NCI-H2196 (cell line): ENCODE data around the gene VEGFA.

Source experiments
- DNase-seq: peaks from one replicate; lab custom pipeline; 2025; ENCODE audit not compliant: unreplicated experiment; lab: John Stamatoyannopoulos, UW

The VEGFA gene

DNA sequence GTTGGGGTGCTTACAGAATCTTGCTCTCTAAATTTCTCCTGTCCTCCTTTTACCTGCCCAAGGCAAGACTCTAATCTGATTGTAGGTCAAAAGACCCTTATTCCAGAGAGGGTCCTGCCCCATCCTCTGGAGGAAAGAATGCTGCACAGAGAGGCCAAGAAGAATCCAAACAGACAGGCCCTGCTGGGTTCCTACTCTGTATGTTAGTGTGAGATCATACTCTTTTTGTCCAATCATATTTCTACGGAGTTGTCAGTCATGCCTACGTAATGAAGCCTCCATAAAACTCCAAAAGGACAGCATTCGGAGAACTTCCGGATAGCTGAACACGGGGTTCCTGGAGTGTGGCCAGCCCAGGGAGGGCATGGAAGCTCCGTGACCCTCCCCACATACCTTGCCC, 50.5 kb downstream of the VEGFA start:
- DNase-seq = no peak

DNA sequence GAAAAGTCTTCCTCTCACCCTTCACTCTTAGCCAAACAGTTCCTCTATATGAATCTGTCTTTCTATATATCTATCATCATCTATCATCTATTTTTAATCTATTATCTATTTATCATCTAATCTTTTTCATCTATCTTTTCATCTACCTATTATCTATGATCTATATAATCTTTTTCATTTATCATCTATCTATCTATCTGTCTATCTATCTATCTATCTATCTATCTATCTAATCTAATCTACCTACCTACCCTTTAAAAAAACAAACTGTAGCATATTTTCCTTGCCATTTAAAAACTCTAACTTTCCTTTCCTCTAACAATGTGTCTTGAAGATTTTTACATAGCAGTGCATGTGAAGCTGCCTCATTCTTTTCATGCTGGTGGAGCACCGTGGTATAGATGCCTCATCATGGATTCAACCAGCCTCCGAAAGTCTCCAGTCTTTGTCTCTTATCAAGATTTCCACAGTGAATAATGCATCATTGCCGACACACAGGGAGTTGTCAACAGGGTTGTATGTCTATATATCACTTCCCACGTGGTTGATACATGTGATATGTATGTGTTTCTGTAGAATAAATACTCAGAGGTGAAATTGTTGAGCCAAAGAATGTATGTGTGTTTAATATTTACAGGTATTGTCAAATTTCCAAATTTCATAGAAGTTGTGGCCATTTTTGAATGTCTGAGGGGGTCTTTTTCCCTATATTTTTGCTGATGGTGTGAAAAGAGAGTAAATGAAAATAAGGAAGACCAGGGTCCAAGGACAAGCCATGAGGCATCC, 51.3 kb downstream of the VEGFA start:
- no peak for DNase-seq

GRCh38 chr6:43823390-43823789, 53.4 kb downstream of the VEGFA start:
- DNase-seq = no peak

GRCh38 chr6:43823879-43824702, 54.1 kb downstream of the VEGFA start:
- no peak for DNase-seq

DNA sequence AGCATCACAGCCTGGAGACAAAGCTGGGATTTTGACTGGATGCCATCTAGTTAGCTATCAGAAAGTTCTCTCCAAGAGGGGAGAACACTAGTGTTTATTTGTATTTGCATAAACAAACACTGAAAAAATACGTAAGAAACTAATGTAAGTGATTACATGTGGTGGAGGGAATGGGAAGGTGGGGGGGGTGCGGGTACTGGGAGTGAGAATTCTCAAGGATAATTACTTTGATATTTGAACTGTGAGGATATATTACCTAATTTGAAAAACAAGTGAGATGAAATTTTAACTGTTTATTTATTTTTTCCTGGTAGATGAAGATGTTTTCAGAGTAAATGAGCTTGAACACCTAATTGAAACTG, 54.7 kb downstream of the VEGFA start:
- DNase-seq = no peak

DNA sequence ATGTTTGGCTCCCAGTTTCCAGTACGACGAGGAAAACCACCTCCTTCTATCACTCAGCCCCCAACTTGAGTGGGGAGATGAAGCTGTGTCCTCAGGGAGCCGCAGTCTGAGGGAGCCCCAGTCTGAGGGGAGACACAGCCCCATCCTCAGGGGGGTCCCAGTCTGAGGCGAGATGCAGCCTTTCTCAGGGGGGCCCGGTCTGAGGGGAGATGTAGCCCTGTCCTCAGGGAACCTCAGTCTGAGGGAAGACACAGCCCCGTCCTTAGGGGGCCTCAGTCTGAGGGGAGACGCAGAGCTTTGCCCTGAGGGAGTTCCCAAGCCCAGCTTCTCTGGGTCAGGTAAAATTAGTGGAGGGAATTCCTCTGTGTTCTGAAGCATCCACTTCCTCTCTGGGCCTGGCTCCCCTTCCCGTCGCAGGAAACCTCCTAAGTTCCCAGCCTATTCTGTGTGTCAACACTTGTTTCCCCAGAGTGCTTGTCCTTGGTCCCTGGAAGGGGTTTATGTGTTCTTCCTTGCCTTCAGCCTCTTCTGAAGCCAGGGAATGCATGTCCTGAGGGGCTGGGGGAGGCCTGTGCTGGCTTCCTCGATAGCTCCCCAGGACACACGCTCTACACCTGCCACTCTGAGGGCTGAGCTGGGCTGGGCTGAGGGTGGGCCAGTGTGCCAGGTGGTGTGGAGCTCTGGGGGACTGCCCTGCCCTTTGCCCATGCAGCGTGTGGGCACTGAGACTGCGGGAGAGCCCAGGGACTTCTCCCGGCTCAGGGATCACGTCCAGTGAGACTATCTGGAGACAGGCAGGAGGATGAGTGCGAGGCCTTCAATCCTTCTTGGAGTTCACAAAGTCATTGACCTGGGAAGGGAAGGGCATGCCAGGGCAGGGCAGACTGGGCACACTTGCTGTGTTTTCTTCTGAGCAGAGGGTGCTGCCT, 55.4 kb downstream of the VEGFA start:
- DNase-seq = no peak

GRCh38 chr6:43826730-43827129, 56.7 kb downstream of the VEGFA start:
- DNase-seq = no peak

- DNase-seq = no peak
Measured at GRCh38 chr6:43827898-43828297, 57.9 kb downstream of the VEGFA start.

DNA sequence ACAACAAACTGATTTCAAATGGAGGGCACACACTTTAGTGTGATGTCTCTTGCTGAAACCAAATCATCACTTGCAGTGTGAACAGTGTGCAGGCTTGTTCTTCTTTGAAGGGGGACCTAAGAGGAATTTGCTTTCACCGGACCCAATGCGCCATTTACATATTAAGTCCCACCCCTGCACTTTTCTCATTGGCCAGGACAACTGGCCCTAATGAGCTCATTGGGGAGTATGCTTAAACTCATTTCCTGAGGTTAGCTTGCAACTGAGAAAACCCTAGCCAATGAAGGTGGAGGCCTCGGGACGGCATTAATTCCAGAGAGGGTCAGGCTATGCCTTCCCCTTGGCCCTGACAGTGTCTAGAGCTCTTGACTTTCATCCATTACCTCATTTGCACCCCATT, 58.7 kb downstream of the VEGFA start:
- DNase-seq = no peak

DNA sequence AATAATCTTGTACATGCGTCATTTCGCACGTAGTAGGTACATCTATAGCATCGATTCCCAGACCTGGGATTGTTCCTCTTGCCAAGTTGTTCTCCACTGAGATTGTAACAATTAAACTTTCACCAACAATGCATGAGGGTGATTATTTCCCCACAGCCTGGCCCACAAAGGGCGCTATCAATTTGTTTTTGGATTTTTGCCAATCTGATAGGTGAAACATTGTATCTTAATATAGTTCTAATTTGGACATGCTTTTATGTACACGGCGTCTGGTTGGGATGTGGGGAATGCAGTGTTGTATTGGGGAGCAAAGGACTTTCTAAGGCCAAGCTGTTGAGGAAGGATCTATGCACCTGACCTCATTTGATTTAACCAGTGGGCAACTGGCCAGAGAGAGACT, 59.5 kb downstream of the VEGFA start:
- DNase-seq = no peak

DNA sequence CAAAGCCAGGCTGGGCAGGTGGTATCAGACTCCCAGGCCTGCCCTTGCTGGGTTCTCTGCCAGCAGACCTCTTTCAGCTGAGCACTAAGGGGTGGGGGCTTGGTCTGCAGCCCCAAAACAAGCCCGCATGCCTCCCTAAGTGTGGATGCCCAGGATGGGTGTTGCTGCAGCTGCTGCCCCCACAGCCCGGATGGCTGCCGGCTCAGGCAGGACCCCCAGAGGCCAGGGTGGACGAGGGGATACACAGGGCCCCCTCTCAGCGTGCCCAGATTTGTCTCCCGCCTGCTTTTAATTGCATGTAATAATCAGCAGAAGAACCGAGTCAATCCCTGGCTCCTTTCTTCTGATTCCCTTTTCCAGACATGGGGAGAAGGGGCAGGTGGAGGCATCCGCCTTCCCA, 60.8 kb downstream of the VEGFA start:
- DNase-seq = no peak

- DNase-seq = no peak
Measured at GRCh38 chr6:43831191-43831590, 61.2 kb downstream of the VEGFA start.

DNA sequence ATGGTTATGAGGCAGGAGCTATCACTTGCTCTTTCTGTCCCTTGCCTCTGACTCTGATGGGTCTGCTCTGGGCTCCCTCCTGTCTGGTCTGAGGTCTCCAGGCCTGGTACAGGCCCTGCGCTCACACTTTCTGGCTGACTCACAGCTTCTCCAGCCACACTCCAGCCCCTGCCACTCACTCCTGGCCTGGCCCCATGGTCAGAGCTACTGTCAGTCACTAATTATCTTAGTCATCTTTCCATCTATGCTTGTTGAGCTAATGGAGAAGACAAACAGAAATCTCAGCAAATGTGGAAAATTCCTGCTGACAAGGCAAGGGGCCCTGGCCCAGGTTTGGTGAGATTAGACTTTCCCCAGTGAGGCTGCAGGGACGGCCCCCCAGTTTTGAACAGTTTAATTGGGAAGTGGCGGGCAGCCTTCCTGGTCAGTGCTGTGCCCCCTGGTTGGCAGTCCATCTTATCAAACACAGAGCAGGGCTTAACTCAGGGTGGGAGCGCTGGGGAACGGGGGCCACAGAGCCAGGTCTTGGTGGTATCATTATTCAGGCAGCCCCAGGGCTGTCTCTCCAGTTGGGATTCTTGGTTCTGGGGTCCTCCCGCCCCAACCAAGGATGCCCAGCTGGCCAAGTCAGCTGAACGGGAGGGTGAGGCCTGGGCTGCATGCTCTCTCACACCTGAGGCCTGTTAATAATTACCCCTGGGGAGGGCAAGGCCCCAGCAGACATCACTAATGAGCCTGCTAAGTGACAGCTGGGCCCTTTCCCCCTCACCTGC, 63.4 kb downstream of the VEGFA start:
- DNase-seq = no peak

- no peak for DNase-seq
Measured at GRCh38 chr6:43833996-43834390, 64.0 kb downstream of the VEGFA start.

DNA sequence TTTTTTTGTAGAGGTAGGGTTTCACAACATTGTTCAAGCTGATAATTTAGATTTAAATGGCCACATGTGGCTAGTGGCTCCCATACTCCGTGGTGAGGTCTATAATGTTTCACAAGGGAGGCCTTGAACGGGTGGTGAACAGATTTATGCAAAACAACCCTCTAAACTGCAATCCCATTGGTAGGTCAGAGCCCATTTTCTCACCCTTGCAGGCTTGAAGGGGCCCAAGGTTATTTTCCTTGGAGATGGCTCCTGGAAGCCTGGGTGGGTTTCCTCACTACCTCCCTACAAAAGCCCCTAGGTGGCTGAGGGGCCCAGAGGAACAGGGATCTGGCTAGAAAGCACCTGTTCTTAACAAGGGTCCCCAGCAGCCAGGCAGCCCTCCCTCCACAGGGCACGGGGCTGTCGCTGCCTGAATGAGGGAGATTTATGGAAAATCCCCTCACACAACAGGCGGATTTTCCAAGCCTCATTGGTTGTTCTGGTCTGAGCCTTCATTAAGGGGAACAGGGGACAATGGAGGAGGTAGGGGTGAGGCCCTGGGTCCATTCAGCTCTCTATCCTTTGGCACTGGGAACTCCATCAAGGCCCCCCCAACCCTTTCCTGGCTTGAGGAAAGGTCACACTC, 64.6 kb downstream of the VEGFA start:
- no peak for DNase-seq

DNA sequence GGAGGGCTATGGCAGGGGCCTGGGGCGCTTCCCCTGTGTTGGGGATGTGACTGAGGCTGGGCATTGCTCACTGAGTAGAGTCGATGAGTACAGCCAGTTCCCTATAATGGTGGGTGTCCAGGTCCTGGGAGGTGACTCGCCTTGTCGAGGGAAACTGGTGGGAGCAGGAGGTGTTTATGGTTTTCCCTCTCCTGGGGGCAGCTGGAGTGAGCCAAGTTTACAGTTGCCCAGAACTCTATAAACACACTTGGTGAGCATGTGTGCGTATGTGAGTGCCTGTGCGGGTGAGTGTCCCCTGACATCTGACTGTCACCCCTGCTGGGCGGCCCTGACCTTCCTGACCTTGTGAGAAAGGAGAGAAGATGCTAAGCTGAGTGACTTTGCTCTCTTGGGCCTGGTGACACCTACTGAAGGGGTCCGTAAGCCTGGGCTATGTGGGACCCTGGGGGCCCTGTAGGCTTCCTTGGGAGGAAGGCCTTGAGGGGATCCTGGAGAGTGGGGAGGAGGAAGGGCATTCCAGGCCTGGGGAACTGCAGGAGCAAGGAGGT, 65.9 kb downstream of the VEGFA start:
- no peak for DNase-seq
